Forelimb muscle (tissue), 1 donor: ENCODE data around the gene NPR2. TPM values are rescaled to one million over a fixed set of nuclear protein-coding genes. Genes with fewer than 3 reads are reported as not detected.

Experiments used
- DNase-seq: peaks from one replicate; pipeline ENCODE4 v3.0.0-alpha.2; 2013; ENCODE audit warnings: low read depth
- polyA plus RNA-seq: library from polyadenylated mRNA; unstranded; fragments of 120-200 nt; gene quantifications from one replicate; pipeline ENCODE4 v1.2.1, GENCODE V29; 2013; ENCODE audit not compliant: insufficient read length

The NPR2 gene
- polyA plus RNA-seq: 22.4 TPM

GRCh38 chr9:35791297-35791921, at the start of gene NPR2:
NPR2 (plus strand) TSS chr9:35791591; CDS start chr9:35792409, 818 bp downstream.
- no peak for DNase-seq

- DNase-seq: no peak
Measured at GRCh38 chr9:35741740-35742139, 49.7 kb upstream of the NPR2 start.

GRCh38 chr9:35743452-35743851, 47.9 kb upstream of the NPR2 start:
- no peak for DNase-seq

- no peak for DNase-seq
Measured at GRCh38 chr9:35743880-35744518, 47.4 kb upstream of the NPR2 start.

GRCh38 chr9:35745569-35745968, 45.8 kb upstream of the NPR2 start:
- DNase-seq: no peak

GRCh38 chr9:35746583-35746982, 44.8 kb upstream of the NPR2 start:
- DNase-seq: no peak

- no peak for DNase-seq
Measured at GRCh38 chr9:35748242-35748857, 43.0 kb upstream of the NPR2 start.

- DNase-seq: no peak
Measured at GRCh38 chr9:35748858-35749514, 42.4 kb upstream of the NPR2 start, which contains the start of the genes GBA2 and RGP1. GBA2 (minus strand) TSS chr9:35749228; CDS start chr9:35748704, 524 bp downstream. RGP1 (plus strand) TSS chr9:35749287; CDS start chr9:35749756, 469 bp downstream.

- no peak for DNase-seq
Measured at GRCh38 chr9:35749515-35750255, 41.7 kb upstream of the NPR2 start.

GRCh38 chr9:35750256-35750531, 41.2 kb upstream of the NPR2 start:
- DNase-seq: no peak

- DNase-seq: no peak
Measured at GRCh38 chr9:35753466-35753865, 37.9 kb upstream of the NPR2 start.

- no peak for DNase-seq
Measured at GRCh38 chr9:35754264-35754663, 37.1 kb upstream of the NPR2 start, which contains the start of gene MSMP. MSMP (minus strand) TSS chr9:35754276; CDS start chr9:35754129, 147 bp downstream.

- DNase-seq: no peak
Measured at GRCh38 chr9:35755071-35755470, 36.3 kb upstream of the NPR2 start.

- no peak for DNase-seq
Measured at GRCh38 chr9:35756275-35757225, 34.8 kb upstream of the NPR2 start.

GRCh38 chr9:35757226-35757891, 34.0 kb upstream of the NPR2 start:
- no peak for DNase-seq

- no peak for DNase-seq
Measured at GRCh38 chr9:35757892-35758275, 33.5 kb upstream of the NPR2 start.

- no peak for DNase-seq
Measured at GRCh38 chr9:35758475-35759050, 32.8 kb upstream of the NPR2 start.

- DNase-seq: no peak
Measured at GRCh38 chr9:35759795-35760194, 31.6 kb upstream of the NPR2 start.

GRCh38 chr9:35760651-35761050, 30.7 kb upstream of the NPR2 start:
- DNase-seq: no peak

GRCh38 chr9:35763181-35763580, 28.2 kb upstream of the NPR2 start:
- DNase-seq: no peak
